Activated naive CD4-positive, alpha-beta T cell treated with anti-CD3 and anti-CD28 coated beads, Interleukin-2, amount 50 U/mL, for 72 hours (primary cell): ENCODE results near the gene DLG2. TPM values are rescaled to one million over a fixed set of nuclear protein-coding genes. Genes with fewer than 3 reads are reported as not detected.

ENCODE experiments used
- ATAC-seq, 2 donors: fragments of 150-1000 bp; cut with Tn5 transposase; 2 replicates each; pipeline ENCODE4 v1.10.0; 2021; ENCODE audit warnings: mild to moderate bottlenecking in 2 of 2, moderate library complexity in 2 of 2
- DNase-seq, 2 donors: peaks; one replicate each; pipeline ENCODE4 v3.0.0; 2021 to 2022; ENCODE audit warnings: low spot score in 2 of 2
- H3K27ac Mint-ChIP-seq, 2 donors: one replicate each; pipeline ENCODE4 v1.8.0; 2022; ENCODE audit warnings: mild to moderate bottlenecking in 2 of 2, mixed read lengths in 2 of 2
- H3K36me3 Mint-ChIP-seq, 2 donors: one replicate each; pipeline ENCODE4 v1.8.0; 2022; ENCODE audit warnings: mixed read lengths in 2 of 2
- H3K9me3 Mint-ChIP-seq, 2 donors: one replicate each; pipeline ENCODE4 v1.8.0; 2022; ENCODE audit warnings: mixed read lengths in 2 of 2
- total RNA-seq, 2 donors: library from RNA; stranded (reverse); gene quantifications; one replicate each; pipeline ENCODE4 v1.2.3, GENCODE V29; 2022

Gene DLG2
- total RNA-seq, 2 donors from 2014 or later = 4.2 to 5.4 TPM

DNA sequence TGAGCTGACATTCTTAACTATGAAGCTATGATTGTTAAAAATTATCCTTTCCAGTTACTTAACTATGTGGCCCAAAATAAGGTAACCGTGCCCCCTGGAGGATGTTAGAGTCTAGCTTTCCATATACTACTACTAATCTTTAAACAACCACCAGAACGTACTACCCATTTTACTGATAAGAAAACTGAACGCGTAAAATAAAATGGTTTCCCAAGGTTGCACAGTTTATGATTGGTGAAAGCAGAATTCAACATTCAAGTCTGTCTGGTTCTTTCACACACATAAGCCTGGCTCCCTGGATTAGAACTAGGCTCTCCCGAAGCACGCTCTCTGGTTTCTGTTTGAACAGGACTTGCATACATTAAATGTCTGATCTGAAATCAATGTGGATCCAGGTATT lies 1903.1 kb downstream of the DLG2 start:
- peak in 1 of 2 donors; percentile 65 for ATAC-seq
- H3K9me3 Mint-ChIP-seq = no peaks in the 10 kb centered on the region
- H3K27ac Mint-ChIP-seq = no peak overlapping the region
- peak in 1 of 2 donors; percentile 7 for DNase-seq
- H3K36me3 Mint-ChIP-seq = no peaks in the 10 kb centered on the region

DNA sequence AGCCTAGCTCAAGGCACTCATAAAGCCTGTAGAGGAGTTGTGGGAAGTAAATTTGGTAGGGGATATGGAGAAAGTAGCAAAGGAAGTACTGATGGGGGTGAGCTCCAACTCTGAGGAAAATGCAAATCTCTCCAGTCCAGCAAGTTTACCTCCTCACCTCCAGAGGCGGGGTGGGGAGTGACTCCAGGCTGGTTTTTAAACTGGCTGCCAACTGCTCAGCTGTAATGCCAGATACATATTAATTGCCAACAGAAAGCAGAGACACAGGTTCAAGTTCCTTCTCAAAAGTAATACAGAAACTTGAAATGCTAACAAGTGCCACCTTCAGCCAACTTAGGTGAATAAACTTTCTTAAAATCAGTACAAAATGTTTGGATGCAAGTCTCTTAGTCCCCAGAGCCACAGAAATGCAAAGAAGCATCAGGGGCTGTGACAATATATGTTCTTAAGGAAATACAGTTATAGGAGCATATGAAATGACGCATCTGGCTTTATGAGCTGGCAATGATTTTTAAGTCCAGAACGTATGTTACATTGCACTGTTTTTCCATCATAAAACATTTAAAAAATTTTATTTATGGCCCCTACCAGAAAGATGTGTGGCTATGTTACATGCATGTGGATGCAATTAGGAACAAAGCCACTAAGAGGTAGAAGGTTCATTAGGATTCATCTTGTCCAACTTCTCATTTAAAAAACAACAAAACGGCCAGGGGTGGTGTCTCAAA lies 1904.6 kb downstream of the DLG2 start:
- Mint-ChIP-seq H3K36me3 (no peaks in the 10 kb centered on the region), H3K9me3 (no peaks in the 10 kb centered on the region), H3K27ac (no peak overlapping the region)
- DNase-seq (no peak), ATAC-seq (no peak)

DNA sequence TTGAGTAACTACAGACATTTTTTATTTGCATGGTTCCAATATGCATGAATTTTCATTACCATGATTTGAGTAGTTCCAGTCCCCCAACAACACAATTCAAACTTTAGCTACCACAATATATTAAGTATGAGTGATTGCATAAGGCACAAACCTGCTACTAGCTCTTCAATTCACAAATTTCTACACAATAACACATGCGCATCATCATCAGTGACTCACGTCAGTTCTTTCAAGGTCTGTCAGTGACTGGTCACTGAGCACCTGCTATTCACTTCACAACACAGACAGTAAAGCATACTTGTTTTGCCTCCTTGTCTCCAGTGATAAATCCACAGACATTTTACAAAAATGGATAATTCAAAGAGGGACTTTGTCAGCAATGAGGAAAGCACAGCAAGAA lies 1905.9 kb downstream of the DLG2 start:
- DNase-seq = no peak
- no peak for ATAC-seq
- Mint-ChIP-seq H3K9me3 (no peaks in the 10 kb centered on the region), H3K36me3 (no peaks in the 10 kb centered on the region), H3K27ac (no peak overlapping the region)

DNA sequence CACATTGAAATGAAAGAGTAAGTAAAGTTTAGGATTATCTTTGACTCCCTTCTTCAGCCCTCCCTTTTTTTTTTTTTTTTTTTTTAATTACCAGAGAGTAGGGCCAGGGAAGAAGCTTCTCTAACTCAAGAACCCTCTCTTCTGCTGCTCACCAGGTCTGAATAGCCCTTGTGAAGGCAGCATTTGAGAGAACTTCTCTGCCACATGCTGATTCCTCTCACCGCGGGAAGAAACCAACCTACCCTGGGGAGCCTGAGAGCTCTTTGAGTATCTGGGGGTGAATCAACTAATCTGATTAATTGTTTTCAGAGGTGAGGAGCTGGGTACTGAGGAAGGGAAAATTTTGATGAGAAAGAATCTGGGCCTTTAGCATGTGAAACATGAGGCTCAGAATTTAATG lies 1906.5 kb downstream of the DLG2 start:
- DNase-seq = no peak
- H3K9me3 Mint-ChIP-seq = no peaks in the 10 kb centered on the region
- no peak for ATAC-seq
- no peak overlapping the region for H3K27ac Mint-ChIP-seq
- no peaks in the 10 kb centered on the region for H3K36me3 Mint-ChIP-seq

DNA sequence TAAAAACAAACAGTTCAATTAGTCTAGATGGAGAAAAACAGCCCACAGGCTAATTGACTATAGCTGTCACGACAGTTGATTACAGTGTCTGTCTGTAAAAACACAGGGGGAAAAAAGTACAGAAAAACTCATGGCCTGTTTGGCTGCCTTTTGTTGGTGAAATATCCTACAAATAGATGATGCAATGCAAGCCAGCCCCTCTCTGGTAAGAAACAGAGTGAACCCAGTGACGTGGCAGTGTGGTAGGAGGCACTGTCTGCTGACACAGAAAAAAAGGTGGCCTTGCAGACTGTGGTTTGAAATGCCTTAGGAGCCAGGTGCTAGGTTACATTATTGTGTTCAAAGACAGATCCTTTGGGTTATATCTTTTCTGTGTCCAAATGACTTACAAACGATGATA lies 1909.6 kb downstream of the DLG2 start:
- ATAC-seq (no peak), DNase-seq (no peak)
- H3K9me3 Mint-ChIP-seq = no peaks in the 10 kb centered on the region
- H3K27ac Mint-ChIP-seq = no peak overlapping the region
- H3K36me3 Mint-ChIP-seq = no peaks in the 10 kb centered on the region

DNA sequence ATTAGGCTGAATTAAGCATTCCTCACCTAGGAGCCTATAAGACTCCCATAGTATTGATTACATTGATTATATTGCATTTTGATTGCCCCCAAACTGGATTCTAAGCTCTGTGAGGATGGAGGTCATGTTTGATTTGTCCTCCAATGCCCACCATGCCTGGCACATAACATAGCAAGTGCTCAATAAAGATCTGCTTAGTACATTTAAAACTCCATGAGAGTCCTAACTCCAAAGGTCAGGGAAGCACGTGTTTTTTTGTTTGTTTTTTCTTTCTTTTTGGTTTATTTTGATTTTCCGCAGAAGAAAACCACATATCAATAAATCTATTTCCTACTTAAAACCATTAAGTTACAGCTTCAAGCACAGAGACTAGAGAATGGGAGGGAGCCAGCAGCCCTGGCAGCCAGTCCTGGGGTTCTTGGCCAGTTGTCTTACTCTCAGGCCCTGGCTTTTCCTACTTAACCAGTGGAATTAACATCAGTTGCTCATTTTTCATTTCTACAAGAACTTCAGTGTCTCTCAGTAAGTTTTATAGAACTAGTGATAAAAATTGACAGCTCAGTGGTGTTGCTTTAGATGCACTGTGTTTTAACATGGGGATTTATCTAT lies 1911.1 kb downstream of the DLG2 start:
- no peak overlapping the region for H3K27ac Mint-ChIP-seq
- DNase-seq (no peak), ATAC-seq (no peak)
- no peaks in the 10 kb centered on the region for H3K9me3 Mint-ChIP-seq
- no peaks in the 10 kb centered on the region for H3K36me3 Mint-ChIP-seq

DNA sequence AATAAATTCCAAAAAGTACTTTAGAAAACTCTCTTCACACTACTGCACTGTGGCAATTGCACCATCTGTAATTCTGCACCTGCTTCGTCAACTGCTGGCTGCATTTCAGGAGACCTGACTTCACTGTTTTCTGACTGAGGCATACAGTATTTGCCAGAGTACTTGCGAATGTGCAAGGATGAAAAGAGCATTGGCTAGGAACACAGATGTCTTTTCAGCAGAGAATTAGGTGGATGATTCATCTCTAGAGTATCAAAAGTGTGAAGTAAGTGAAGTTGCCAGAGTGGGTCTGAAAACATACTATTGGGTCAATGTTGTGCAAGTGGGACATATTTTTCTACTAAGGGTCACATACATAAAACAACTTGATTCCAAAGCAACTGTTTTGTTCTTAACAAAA lies 1913.4 kb downstream of the DLG2 start:
- DNase-seq = no peak
- H3K27ac Mint-ChIP-seq = no peak overlapping the region
- H3K9me3 Mint-ChIP-seq = no peaks in the 10 kb centered on the region

DNA sequence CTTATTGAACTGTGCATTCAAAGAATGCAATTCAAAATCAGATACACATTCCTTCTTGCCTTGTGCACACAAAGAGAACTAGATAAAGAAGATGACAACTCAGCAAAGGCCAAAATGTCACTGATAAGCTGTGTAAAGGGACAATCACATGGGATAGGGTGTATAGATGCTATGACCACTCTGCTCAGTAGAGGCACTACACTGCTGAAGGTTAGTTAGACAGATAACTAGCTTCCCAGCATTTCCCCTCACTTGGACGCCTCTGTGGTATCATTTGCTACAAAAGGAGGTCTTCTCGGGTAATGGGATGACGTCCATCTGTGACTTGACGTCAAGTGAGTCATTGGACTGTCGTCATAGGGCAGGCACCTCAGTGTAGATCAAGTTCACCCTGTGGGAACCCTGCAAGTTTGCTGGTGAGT lies 1916.0 kb downstream of the DLG2 start:
- no peak for DNase-seq
- H3K36me3 Mint-ChIP-seq = no peaks in the 10 kb centered on the region
- H3K27ac Mint-ChIP-seq = no peak overlapping the region
- no peak for ATAC-seq
- H3K9me3 Mint-ChIP-seq = no peaks in the 10 kb centered on the region

More for the DNA sequence above, 1913.4 kb downstream of the DLG2 start:
- no peaks in the 10 kb centered on the region for H3K36me3 Mint-ChIP-seq
- ATAC-seq = no peak

DNA sequence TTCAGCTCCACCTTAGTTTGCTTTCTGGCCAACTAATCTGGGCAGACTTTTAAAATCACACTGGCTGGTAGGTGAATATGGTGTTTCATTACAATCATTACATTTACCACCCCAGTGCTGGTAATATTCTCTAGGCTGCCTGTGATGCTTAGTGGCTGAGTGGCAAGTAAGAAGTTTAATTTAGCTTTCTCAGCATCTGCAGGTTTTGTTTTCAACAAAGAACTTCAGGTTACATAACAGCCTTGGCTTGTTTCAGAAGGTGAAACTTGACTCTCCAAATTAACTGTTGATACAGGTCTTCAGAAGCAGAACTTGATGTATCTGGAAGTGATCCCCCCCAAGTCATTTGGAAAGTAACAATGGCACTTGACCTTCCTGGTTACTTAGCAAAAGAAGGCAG lies 1917.7 kb downstream of the DLG2 start:
- DNase-seq (no peak), ATAC-seq (no peak)
- H3K9me3 Mint-ChIP-seq = no peaks in the 10 kb centered on the region
- no peaks in the 10 kb centered on the region for H3K36me3 Mint-ChIP-seq
- H3K27ac Mint-ChIP-seq = no peak overlapping the region

DNA sequence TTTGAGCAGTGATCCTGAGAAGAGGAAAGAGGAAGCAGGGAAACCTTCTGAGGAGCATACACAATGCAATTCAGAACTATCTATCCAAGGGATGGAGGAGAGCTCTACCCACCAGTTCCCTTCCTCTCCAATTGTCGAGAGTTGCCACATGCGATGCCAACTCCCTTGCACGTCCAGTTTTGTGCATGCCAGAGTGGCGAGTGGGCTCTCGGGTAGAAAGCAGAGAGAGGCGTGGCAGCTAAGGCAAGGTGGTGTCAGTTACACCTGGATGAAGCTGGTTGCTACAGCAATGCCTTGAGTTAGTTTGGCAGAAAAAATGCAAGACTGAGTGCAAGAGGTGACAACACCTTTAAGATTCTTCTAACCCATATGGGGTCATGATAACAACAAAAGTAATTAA lies 1920.6 kb downstream of the DLG2 start:
- Mint-ChIP-seq H3K27ac (no peak overlapping the region), H3K36me3 (no peaks in the 10 kb centered on the region), H3K9me3 (no peaks in the 10 kb centered on the region)
- no peak for ATAC-seq
- no peak for DNase-seq

DNA sequence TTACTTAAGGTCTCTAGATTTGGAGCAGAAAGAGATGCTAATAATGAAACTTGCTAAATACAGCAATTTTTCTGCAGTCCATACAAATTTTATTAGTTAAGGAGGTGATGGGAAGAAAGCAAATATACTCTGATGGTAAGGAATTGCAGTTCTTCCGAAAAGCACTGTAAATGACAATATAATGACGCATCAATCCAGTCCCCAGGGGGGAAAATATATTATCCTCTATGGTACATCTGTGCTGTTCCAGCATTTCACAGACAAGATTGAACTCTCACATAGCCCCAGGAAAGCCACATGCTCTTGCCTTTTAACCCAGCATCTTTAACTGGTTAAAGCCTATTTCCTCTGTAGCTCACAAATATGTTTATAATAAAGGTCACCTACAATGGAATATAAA lies 1924.3 kb downstream of the DLG2 start:
- Mint-ChIP-seq H3K27ac (no peak overlapping the region), H3K36me3 (no peaks in the 10 kb centered on the region), H3K9me3 (no peaks in the 10 kb centered on the region)
- DNase-seq (no peak), ATAC-seq (no peak)

DNA sequence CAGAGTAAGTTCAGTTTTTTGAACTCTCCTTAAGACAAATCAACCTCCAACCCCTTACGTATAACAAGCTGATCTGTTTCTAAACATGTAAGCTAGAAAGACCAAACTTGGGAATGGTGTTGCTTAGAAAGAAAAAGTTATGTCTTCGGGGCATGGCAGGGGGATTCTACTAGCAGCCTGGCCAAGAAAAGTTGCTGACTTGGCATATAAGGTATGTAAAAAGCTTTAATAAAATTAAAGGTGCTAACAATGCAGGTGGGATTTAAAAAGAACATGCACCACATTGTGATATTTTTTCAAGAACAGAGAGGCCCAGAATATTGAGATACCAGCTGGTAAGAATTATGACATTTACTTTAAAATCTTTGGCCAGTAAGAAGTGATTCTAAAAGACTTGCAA lies 1929.6 kb downstream of the DLG2 start:
- DNase-seq (no peak), ATAC-seq (no peak)
- Mint-ChIP-seq H3K27ac (no peak overlapping the region), H3K9me3 (peaks cover 0 to 7% of the 10 kb centered on the region in 2 donors), H3K36me3 (no peaks in the 10 kb centered on the region)

DNA sequence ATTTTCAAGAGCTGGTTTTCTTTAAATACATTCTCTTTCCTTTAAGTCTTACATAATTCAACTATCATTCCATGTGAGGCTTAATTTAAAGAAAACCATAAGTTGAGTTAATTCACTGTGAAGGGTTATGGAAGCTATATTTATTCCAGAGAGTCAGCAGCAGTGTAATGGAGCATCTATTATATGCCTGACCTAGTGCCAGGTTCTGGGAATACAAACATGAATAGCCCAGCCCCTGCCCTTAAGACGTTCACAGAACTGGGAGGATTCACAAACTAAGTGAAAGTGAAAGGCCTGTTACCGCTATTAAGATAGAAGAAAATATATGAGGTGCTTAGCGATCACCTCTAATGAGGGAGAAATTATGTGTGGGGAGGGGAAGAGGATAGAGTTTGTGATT lies 1932.1 kb downstream of the DLG2 start:
- Mint-ChIP-seq H3K9me3 (peaks cover 0 to 7% of the 10 kb centered on the region in 2 donors), H3K27ac (no peak overlapping the region), H3K36me3 (no peaks in the 10 kb centered on the region)
- DNase-seq (no peak), ATAC-seq (no peak)

DNA sequence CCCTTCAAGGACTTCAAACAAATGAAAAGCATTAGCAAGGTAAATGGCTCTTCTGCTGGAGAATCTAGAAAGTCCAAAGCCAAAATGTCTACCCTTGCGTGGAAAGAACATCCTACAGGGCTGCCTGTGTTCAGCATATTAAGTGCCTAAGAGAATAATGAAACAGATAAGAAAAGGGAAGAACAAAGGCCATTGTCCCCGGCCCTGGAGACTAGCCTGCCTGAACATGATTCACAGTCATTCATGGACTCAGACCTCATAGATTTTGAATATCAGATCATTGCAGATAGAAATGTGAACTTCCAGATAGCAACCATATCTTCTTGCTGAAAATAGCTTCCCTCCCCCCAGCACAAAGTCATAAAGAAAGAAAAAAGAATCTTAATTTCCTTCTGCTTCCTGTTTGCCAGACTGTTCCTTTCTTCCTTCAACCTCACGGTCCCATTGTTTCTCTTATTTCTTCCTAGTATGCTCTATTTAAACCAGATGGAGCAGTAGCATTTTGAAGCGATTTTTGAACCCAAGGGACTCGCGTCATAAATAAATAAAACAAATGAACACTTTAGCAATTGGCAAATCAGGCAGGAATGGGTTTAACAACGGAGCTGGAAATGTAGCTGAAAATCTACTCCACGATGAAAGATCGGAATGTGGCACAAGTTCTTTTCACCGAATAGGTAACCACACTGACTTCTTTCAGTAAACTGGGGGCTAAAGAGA lies 1932.8 kb downstream of the DLG2 start:
- ATAC-seq = no peak
- Mint-ChIP-seq H3K36me3 (no peaks in the 10 kb centered on the region), H3K27ac (no peak overlapping the region), H3K9me3 (peaks cover 0 to 7% of the 10 kb centered on the region in 2 donors)
- no peak for DNase-seq

DNA sequence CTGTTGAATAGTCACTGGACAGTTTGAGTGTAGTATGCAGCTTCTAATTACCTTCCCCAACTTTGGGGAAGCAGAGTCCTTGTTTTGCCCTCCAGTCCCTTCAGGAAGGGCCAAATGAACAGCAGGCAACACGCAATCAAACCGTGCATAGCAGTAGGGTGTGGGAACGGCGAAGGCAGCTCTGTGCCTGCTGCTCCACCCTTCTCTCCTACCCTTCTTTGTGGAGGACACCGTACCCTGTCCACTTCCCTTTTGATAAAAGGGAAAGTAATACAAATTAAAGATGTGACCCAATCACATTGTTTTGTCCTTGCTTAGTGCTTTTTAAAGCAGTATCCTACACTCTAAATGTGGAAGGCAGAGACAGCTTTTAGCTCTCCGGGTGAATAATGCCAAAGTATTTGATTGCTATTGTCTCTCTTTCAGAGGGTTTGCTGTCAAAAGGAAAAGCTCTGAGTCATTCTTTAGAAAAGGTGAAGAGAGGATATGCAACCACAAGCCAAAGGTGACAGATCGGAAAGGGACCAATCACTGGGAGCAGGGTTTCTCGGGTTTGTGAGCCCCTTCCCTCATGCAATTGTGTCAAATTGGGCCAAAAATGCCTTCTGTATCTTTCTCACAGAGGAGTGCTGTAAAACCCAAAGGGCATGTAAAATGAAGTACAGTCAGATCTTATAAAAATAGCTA lies 1933.7 kb downstream of the DLG2 start:
- peaks cover 0 to 7% of the 10 kb centered on the region in 2 donors for H3K9me3 Mint-ChIP-seq
- ATAC-seq (no peak), DNase-seq (no peak)
- no peak overlapping the region for H3K27ac Mint-ChIP-seq
- no peaks in the 10 kb centered on the region for H3K36me3 Mint-ChIP-seq

DNA sequence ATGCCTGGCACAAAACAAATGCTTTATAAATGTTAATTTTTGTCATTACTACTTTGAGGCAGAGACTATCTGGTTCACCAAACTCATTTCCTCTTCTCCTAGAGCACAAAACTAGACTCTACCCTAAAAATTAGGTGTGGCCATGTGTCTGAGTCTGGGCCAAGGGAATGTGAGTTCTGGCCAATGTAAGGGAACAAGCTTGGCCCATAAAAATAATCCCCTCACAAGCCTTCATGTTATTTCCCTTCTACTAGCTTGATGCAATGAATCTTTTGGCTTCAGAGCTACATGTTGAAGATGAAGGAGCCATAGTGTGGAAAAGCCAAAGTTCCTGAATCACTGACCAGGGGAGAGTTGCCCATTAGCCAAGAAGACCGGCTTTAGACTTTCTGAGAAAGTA lies 1934.5 kb downstream of the DLG2 start:
- Mint-ChIP-seq H3K36me3 (no peaks in the 10 kb centered on the region), H3K27ac (no peak overlapping the region), H3K9me3 (peaks cover 0 to 7% of the 10 kb centered on the region in 2 donors)
- DNase-seq = no peak
- ATAC-seq = no peak

DNA sequence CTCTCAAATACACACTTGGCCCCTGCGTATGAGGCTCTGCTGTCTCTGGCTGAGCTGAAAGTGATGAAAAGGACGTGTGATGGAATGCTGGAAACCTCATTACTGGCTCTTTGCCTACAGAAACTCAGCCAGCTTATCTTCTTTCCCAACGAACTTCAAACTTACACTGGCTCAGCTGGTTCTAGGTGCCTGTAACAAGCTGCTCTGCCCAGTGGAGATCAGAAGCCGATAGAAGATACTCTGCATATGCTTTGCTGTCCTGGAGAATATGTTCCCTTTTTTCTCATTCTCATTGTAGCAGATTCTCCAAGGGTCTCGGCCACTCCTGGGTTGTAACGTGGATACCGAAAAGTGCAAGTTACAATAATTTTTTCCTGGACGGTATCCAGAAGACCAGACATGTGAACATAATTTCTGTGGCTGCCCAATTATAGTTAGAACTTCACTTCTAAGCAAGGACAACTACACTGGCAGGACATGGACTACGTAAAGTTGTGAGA lies 1935.6 kb downstream of the DLG2 start:
- no peak for DNase-seq
- Mint-ChIP-seq H3K27ac (no peak overlapping the region), H3K9me3 (peaks cover 0 to 7% of the 10 kb centered on the region in 2 donors), H3K36me3 (no peaks in the 10 kb centered on the region)
- no peak for ATAC-seq
